ENCODE measurements around the gene EVX2. TPM values are rescaled to one million over a fixed set of nuclear protein-coding genes. Genes with fewer than 3 reads are reported as not detected.
A peak's percentile ranks its signal among the peaks of the same experiment; 100 is the strongest.

Gene EVX2
- total and polyA plus RNA-seq, 2 of the 4 experiments (the other 2 are of a cell fraction) = not detected

DNA sequence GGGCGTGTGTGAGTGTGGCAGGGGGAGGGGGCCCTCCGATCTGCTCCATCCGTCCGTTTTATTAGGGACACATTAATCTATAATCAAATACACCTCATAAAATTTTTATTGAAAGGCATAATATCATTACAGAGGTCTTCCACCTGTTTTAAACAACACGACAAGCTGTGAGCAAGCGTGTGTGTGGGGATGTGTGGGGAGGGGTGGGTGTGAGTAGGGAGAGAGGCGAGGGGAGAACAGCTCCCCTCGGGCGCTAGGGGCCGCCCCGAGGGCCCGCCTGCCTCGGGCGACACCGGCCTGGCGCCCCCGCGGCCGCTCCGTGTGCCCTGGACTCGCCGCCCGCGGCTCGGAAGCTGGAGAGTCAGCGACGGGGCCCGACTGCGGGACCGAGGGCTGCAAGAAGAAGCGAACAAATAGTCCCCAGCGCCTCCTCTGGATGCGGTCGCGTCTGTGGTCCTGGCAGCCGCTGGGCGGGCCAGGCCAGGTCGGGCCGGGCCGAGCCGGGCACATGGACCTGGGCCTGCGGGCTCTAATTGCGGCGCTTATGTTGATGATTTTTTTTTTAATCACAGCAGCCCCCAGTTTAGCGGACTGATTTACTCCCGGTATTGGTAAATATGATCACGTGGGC lies 38.4 kb upstream of the EVX2 start:
- WGBS, 2 experiments (ENCODE audit: extremely low coverage in 2 of 2, insufficient read length in 1 of 2) = 6% methylated on average over 18 of the region's 47 CpGs; no CpG with 5 or more reads in 1 of the 2 experiments
- H3K9ac ChIP-seq (ENCODE audit: low read depth, low read length) = no peak overlapping the region
- intact Hi-C loops (cut with micrococcal nuclease) = no loop called here

More for the DNA sequence above, 38.4 kb upstream of the EVX2 start:
- Histone ChIP-seq H2AK5ac (ENCODE audit: low read depth, low read length) (no peak overlapping the region), H2BK120ac (ENCODE audit: low read depth, low read length) (no peak overlapping the region), H3K18ac (ENCODE audit: low read depth, low read length) (no peak overlapping the region), H3K4me1 (ENCODE audit: control insufficient read depth, insufficient read depth, low read length) (no peaks in the 10 kb centered on the region), H3K4ac (ENCODE audit: low read depth, low read length) (no peak overlapping the region), H2BK15ac (ENCODE audit: low read depth, low read length) (no peak overlapping the region), H2AK9ac (replicated peaks; ENCODE audit: low read depth, low read length, poor library complexity) (no peak overlapping the region), H3K9me1 (ENCODE audit: insufficient read depth, low read length) (no peaks in the 10 kb centered on the region), H4K91ac (ENCODE audit: insufficient read depth, low read depth, low read length) (no peak overlapping the region), H3K4me2 (ENCODE audit: low read depth, low read length) (no peak overlapping the region), H3K27ac (ENCODE audit: insufficient read depth, low read length) (no peak overlapping the region), H2BK20ac (ENCODE audit: low read depth, low read length) (no peak overlapping the region), H4K20me1 (ENCODE audit: insufficient read depth, low read length) (no peaks in the 10 kb centered on the region; the same call in 1 of the 2 replicates), H3K4me3 (ENCODE audit: insufficient read depth, low read depth, low read length) (no peak overlapping the region), H4K8ac (ENCODE audit: low read depth in 2 of 2, low read length in 2 of 2) (no peak overlapping the region), H3K14ac (replicated peaks; ENCODE audit: low read depth, low read length) (no peak overlapping the region), H3K9me3 (ENCODE audit: control insufficient read depth, insufficient read depth, low read length) (peaks cover 8% of the 10 kb centered on the region), H2BK5ac (ENCODE audit: low read depth, low read length, poor library complexity, severe bottlenecking) (no peak overlapping the region), H4K5ac (ENCODE audit: low read depth, low read length) (no peak overlapping the region), H3K36me3 (ENCODE audit: control insufficient read depth, insufficient read depth, low read length) (no peaks in the 10 kb centered on the region), H3K56ac (ENCODE audit: extremely low read depth, insufficient read depth, low read length) (no peak overlapping the region), H2AFZ (replicated peaks; ENCODE audit: low read length, poor library complexity) (no peak overlapping the region), H3K79me1 (ENCODE audit: low read depth in 1 of 2, low read length in 2 of 2) (no peaks in the 10 kb centered on the region), H3K27me3 (ENCODE audit: control insufficient read depth, insufficient read depth, low read length) (peaks cover 94% of the 10 kb centered on the region), H3K23ac (ENCODE audit: low read depth, low read length) (no peak overlapping the region)
- in situ Hi-C loops (cut with MboI; ENCODE audit: low sequenced_read_pairs) (loop anchor here (10.0 kb wide), 2 partner anchors 333 to 1033 kb away; no protein-coding TSS in a partner anchor), dilution Hi-C loops (cut with HindIII; ENCODE audit: low sequenced_read_pairs, unreplicated experiment) (no loop called here)
- no peak for ATAC-seq (ENCODE audit: low read depth)
- ChIA-PET CTCF (no interaction called here), POLR2A (ENCODE audit: unreplicated experiment) (no interaction called here)
- BruUV-seq (replicated peaks) = no TSS peak
- TF ChIP-seq BHLHE40 (IDR thresholded peaks at IDR 0.05; ENCODE audit: low read depth, low read length) (no peak), MAFK (IDR thresholded peaks at IDR 0.05; ENCODE audit: low read depth, low read length) (no peak), NFE2L2 (IDR thresholded peaks at IDR 0.05; ENCODE audit: low read depth, low read length) (no peak), CEBPB (IDR thresholded peaks at IDR 0.05; ENCODE audit: low read depth, low read length) (no peak), RFX5 (IDR thresholded peaks at IDR 0.05; ENCODE audit: low read depth, low read length) (no peak)
- TF ChIP-seq, protein P1, sequence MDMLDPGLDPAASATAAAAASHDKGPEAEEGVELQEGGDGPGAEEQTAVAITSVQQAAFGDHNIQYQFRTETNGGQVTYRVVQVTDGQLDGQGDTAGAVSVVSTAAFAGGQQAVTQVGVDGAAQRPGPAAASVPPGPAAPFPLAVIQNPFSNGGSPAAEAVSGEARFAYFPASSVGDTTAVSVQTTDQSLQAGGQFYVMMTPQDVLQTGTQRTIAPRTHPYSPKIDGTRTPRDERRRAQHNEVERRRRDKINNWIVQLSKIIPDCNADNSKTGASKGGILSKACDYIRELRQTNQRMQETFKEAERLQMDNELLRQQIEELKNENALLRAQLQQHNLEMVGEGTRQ (IDR thresholded peaks at IDR 0.05; ENCODE audit: low read depth, low read length) = peak; percentile 75; the same call in 1 of the 2 replicates
- no peak for DNase-seq

Data from IMR-90 (cell line).